ENCODE data around the gene DYNC1I1. TPM values are rescaled to one million over a fixed set of nuclear protein-coding genes. Genes with fewer than 3 reads are reported as not detected.

The DYNC1I1 gene
- total RNA-seq, 2 experiments from 2014 or later: 0.08 TPM; not detected in 1

- DNase-seq: no peak
- peaks cover 2% of the 10 kb centered on the region for H3K4me1 ChIP-seq (ENCODE audit: insufficient read depth, low read length)
- Mint-ChIP-seq H3K27ac (no peak overlapping the region), H3K27me3 (peaks cover 22% of the 10 kb centered on the region), H3K36me3 (ENCODE audit: low read depth) (no peaks in the 10 kb centered on the region), H3K9me3 (no peaks in the 10 kb centered on the region), H3K4me1 (ENCODE audit: low read depth) (peaks cover under 1% of the 10 kb centered on the region), H3K4me3 (no peak overlapping the region)
- no peaks in the 10 kb centered on the region for H3K36me3 ChIP-seq (ENCODE audit: insufficient read depth, low read length)
- TF ChIP-seq CTCF (IDR thresholded peaks at IDR 0.05): no peak
- intact Hi-C loops (cut with DNase I, micrococcal nuclease): no loop called here
- H3K27me3 ChIP-seq (ENCODE audit: control insufficient read depth in 1 of 2, insufficient read depth in 2 of 2, low read length in 2 of 2): peaks cover 10 to 24% of the 10 kb centered on the region in 2 experiments
- ATAC-seq (ENCODE audit: poor library complexity): no peak
- POLR2A ChIA-PET: no interaction called here
- peaks cover 0 to 8% of the 10 kb centered on the region in 2 experiments for H3K9me3 ChIP-seq (ENCODE audit: control insufficient read depth in 1 of 2, insufficient read depth in 1 of 2, low read length in 2 of 2)
- H3K4me3 ChIP-seq (ENCODE audit: low read length): no peak overlapping the region
- H3K27ac ChIP-seq (ENCODE audit: low read depth in 1 of 2, low read length in 2 of 2): no peak overlapping the region
- CTCF ChIA-PET: no interaction called here
Observed at GRCh38 chr7:95777269-95777668, 4.9 kb downstream of the DYNC1I1 start.

- no peaks in the 10 kb centered on the region for H3K9me3 ChIP-seq (ENCODE audit: control insufficient read depth in 1 of 2, insufficient read depth in 1 of 2, low read length in 2 of 2)
- ChIA-PET CTCF (no interaction called here), POLR2A (no interaction called here)
Observed at GRCh38 chr7:95780665-95781064, 8.3 kb downstream of the DYNC1I1 start.

DNA sequence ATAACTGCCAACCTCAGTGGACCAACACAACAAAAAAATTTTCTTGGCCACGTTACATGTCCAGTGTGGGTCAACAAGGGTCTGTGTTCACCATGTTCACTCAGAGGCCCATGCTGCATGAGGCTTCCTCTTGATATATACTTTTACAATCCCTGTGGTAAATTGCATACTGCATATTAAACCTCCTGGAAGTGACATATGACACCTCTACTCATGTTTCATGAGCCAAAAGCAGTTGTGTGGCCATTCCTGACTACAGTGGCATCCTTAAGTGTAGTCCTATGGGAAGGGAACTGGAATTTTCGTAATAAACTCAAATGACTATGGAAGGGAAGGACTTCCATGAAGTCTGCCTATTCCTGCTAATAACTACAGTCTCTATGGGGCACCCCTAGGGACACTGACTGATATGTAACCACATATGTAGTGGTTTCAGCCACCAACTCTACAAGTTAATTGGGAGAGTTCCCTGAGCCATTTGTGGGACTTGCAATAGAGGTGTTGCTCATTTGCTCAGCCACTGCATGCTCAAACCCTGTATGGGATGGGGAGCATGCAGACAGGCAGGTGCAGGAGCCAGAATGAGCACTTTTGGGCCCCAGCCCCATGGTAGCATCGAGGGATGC lies 9.7 kb downstream of the DYNC1I1 start:
- Histone ChIP-seq H3K4me3 (ENCODE audit: low read length) (no peak overlapping the region), H3K9me3 (ENCODE audit: control insufficient read depth in 1 of 2, insufficient read depth in 1 of 2, low read length in 2 of 2) (no peaks in the 10 kb centered on the region), H3K27me3 (ENCODE audit: control insufficient read depth in 1 of 2, insufficient read depth in 2 of 2, low read length in 2 of 2) (peaks cover 0 to 7% of the 10 kb centered on the region in 2 experiments), H3K4me1 (ENCODE audit: insufficient read depth, low read length) (no peaks in the 10 kb centered on the region), H3K36me3 (ENCODE audit: insufficient read depth, low read length) (no peaks in the 10 kb centered on the region), H3K27ac (ENCODE audit: low read depth in 1 of 2, low read length in 2 of 2) (no peak overlapping the region)
- intact Hi-C loops (cut with DNase I, micrococcal nuclease): no loop called here
- Mint-ChIP-seq H3K27me3 (peaks cover 26% of the 10 kb centered on the region), H3K27ac (no peak overlapping the region), H3K4me3 (no peak overlapping the region), H3K9me3 (no peaks in the 10 kb centered on the region), H3K4me1 (ENCODE audit: low read depth) (no peaks in the 10 kb centered on the region), H3K36me3 (ENCODE audit: low read depth) (no peaks in the 10 kb centered on the region)
- DNase-seq (no peak), ATAC-seq (ENCODE audit: poor library complexity) (no peak)
- ChIA-PET CTCF (no interaction called here), POLR2A (no interaction called here)
- TF ChIP-seq CTCF (IDR thresholded peaks at IDR 0.05): no peak

More at GRCh38 chr7:95780665-95781064, 8.3 kb downstream of the DYNC1I1 start:
- H3K36me3 Mint-ChIP-seq (ENCODE audit: low read depth): no peaks in the 10 kb centered on the region
- no peak overlapping the region for H3K4me3 ChIP-seq (ENCODE audit: low read length)
- H3K4me3 Mint-ChIP-seq: no peak overlapping the region
- TF ChIP-seq CTCF (IDR thresholded peaks at IDR 0.05): no peak
- H3K4me1 ChIP-seq (ENCODE audit: insufficient read depth, low read length): no peaks in the 10 kb centered on the region
- H3K27me3 ChIP-seq (ENCODE audit: control insufficient read depth in 1 of 2, insufficient read depth in 2 of 2, low read length in 2 of 2): peaks cover under 1 to 3% of the 10 kb centered on the region in 2 experiments
- intact Hi-C loops (cut with DNase I, micrococcal nuclease): no loop called here
- DNase-seq (no peak), ATAC-seq (ENCODE audit: poor library complexity) (no peak)
- no peaks in the 10 kb centered on the region for H3K9me3 Mint-ChIP-seq
- peaks cover 15% of the 10 kb centered on the region for H3K27me3 Mint-ChIP-seq
- no peaks in the 10 kb centered on the region for H3K4me1 Mint-ChIP-seq (ENCODE audit: low read depth)
- no peak overlapping the region for H3K27ac ChIP-seq (ENCODE audit: low read depth in 1 of 2, low read length in 2 of 2)
- no peak overlapping the region for H3K27ac Mint-ChIP-seq
- no peaks in the 10 kb centered on the region for H3K36me3 ChIP-seq (ENCODE audit: insufficient read depth, low read length)
